HG03342 (cell line): ENCODE data around the gene TP53BP2.
A peak's percentile ranks its signal among the peaks of the same experiment; 100 is the strongest.
"Not testable (repeated sequence)": the region's sequence is repeated elsewhere in the genome, so short reads cannot be mapped to it uniquely, and the experiment has no call there.

ENCODE experiments used
- ATAC-seq: cut with Tn5 transposase; IDR thresholded peaks from one replicate; pipeline ENCODE4 v1.9.1; 2021; ENCODE audit warnings: mild to moderate bottlenecking, moderate library complexity; ENCODE audit not compliant: unreplicated experiment

Gene TP53BP2

GRCh38 chr1:223856386-223856785, 10.6 kb upstream of the TP53BP2 start:
- ATAC-seq: no peak

DNA sequence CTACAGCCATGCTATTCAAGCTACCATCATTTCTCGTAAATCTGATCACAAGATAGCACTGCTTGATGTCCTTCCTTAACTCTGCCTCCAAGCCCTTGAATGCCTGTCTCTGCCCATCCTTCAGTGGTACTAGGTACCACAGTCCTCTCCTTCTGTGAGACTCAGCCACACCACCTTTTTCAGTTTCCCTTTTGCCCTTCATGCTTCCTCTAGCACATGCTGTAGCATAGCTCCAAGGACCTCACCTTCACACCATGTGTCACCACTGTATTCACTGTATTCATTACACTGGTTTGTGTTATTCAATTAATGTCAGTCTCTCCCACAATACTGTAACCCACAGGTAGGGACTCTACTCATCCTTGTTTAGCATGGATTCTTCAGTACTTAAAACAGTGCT, 8.0 kb upstream of the TP53BP2 start:
- no peak for ATAC-seq

DNA sequence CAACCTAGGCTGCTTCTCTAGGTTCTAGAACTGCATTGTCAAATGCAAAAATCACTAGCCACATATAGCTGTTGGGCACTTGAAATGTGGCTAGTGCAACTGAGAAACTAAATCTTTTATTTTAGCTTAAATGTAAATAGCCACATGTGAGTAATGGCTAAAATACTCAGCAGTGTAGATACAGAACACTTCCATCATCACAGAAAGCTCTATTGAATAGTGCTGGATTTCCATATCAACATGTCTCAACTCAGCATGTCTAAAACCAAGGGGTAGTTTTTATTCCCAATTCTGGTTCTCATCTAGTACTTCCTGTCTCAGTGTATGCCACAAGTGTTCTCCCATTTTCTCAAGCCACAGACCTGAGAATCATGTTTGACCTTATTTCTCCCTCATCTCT, 7.5 kb upstream of the TP53BP2 start:
- ATAC-seq: no peak

GRCh38 chr1:223852337-223852736, 6.6 kb upstream of the TP53BP2 start:
- no peak for ATAC-seq

- no peak for ATAC-seq
Measured at GRCh38 chr1:223849352-223850254, 3.9 kb upstream of the TP53BP2 start.

- ATAC-seq: no peak
Measured at GRCh38 chr1:223848536-223848935, 2.8 kb upstream of the TP53BP2 start.

GRCh38 chr1:223847781-223848345, 2.1 kb upstream of the TP53BP2 start:
- ATAC-seq: no peak

DNA sequence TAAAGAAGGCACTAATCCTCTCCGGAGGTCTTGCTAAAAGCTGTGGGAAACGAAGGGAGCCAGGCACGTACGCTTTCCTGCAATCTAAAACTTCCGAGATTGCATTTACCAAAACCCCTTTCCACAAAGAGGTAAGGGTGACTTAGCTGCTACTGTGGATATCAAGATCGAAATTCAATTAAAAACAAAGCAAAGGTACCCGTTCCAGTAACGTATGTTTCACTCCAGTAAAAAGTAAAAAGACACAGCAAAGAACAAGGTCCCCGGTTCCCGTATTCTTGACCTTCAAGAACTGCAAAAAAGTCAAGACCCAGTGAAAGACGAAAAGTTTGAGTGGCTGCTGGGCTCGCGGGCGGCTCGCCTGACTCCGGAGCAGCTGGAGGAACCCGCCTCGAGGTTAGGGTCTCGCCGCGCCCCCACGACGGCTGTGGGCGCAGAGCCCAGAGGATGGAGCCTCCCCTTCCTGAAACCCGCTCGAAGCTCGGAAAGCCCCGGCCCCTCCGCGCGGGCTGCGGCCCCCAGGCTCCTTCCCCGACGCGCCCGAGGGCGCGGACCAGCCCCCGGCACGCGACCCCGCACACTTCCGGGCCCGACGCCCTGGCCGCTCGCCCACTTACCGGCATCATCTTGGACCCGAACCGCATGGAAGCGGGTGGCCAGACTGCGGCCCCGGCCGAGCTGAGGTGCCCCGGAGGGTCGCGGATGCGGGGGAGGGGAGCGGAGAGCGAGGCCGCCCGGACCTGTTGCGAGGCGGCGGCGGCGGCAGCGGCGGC, 524 bp downstream of the TP53BP2 start:
- peak; percentile 26 for ATAC-seq

DNA sequence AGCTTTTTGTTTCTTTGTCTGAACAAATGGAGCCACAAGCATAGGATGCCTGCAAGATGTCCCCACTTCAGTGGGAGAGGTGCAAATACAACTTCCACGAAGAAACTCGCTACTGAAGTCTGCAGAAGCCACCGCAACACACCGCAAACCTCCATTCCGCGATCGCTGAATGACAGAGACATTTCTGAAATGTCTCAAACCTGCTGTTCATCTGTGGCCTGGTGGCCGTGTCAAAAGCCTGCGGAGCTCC, 1.0 kb downstream of the TP53BP2 start:
- ATAC-seq: no peak

DNA sequence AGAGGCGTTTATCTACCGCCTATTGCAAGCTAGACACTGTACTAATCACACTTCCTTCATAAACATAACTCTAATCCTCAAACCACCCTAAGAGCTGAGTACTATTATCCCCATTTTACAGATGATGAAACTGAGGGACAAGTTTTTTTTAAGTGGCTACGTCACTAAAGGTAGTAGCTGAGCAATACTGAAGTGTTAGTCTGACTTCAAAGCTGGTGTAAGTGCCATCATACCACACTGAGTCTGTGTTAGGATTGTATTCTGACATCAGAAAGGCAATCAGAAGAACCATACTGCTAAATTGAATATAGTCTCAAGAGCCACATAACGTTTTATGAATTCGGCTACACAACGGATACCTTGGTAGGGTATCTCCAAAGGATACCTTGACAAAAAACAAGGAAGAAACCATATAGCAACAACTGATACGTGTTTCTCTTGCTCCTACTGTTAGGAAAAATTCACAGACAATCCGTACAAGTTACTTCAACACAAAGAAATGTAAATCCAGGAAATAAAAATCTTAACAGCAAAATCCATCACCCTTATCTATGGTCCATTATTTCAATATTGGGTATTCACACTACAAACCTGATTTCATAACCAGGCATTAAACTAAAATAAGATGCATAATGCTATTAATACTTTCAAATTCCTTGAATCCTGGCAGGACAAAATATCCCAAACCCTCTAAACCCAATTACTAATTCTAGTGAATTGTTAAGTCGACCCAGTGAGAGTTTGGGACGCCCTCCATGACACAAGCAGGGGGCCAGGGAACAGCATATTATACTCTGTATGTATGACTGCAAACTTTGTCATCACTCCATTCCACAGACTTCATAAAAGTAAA, 1.6 kb downstream of the TP53BP2 start:
- ATAC-seq: no peak

DNA sequence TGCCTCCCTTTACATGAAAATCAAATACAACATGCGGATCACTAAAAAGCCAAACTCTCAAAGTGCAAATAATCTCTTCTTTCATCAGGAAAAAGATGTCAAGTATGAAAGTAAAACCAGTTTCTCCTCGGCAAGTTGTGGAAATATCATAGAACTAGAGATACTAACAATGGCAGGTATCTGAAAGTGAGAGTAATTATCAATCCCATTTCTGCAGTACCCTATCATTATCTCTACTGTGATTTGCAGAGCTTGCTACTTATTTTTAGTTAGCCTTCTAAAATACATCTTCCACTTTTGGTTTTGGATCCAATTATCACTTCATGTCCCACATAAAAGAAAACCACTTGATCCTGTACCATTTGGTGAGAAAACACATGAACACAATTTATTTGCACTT, 3.0 kb downstream of the TP53BP2 start:
- no peak for ATAC-seq

GRCh38 chr1:223841977-223842623, 3.6 kb downstream of the TP53BP2 start:
- ATAC-seq: not testable (repeated sequence)

DNA sequence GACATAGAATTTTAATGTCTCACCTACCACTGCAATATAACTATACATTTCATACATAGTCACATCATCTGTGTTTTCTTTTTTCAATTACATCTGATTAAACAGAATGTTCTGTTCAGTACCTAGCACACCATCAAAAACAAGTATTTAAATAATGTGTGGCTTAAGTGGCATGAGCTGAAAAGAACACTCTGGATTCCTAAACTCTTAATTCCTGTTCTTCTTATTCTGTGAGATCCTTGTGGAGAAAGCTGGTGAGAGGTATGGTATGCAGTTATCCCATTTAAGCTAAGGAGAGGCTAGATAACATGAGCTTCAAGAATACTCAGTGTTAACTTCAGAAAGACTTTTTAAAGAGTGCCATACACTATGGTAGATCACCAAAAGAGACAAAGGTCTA, 5.5 kb downstream of the TP53BP2 start:
- ATAC-seq: no peak

DNA sequence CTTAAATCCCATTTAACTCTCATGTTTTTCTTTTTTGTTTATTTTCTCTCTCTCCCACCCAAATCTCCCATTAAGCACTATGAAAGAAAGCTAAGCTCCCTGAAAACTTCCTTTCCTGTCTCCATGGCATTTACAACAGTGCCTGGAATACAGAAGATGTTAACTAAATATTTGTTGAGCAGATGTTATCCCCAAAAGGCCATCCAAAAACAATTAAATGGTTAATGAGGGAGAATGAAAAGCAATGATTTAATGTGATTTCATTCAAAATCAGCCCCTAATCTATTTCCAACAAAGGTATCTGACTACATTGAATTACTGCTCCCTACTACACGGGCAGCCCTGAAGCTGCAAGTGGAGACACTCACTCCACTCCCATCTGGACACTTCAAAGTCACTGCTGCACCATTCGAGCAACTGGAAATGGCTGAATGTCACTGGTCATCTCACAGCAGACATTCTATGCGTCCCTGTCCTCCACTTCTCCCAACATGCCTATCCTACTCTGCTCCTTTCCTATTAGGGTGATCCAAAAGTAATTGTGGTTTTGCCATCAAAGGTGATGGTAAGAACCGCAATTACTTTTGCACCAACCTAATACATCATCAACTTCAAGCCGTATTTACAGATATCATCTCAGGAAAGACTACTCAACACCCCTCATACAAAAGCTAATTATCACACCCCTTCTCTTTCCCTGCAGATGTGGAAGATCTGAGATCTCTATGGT, 7.5 kb downstream of the TP53BP2 start:
- ATAC-seq: no peak

DNA sequence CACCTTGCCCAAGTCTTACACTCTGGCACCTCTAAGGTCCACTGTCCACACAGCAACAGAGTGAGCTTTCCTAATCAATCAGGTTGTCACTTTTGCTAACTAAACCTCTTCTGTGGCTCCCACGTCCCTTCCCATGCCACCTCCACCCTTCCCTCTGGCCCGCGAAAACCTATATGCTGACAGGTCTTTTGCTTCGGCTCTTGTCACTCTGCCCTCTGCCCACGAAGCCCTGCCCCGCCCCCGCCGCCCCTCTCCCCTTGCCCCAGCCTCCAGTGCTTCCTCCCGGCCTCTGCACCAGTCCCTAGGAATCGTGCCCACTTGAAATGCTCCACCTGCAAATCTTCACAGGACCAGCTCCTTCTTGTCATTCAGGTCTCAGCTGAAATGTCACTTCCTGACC, 8.1 kb downstream of the TP53BP2 start:
- ATAC-seq: no peak

GRCh38 chr1:223837206-223837605, 8.5 kb downstream of the TP53BP2 start:
- no peak for ATAC-seq

DNA sequence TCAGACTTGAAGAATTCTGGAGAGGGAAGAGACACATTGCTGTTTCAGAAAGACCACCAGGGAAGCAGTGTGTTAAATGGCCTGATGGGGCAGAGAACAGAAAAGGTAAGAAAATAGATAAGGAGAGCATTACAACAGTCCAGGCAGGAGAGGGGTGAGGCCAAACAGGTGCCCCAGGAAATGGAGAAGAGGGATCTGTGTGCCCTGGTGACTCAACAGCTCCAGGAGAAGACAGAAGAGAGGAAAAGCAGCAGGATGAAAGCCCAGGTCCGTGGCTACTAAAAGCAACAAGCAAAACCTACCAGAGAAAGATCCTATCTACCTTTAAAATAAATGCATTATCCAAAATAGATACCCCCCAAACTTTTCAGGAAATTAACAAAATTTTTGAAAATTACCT, 9.2 kb downstream of the TP53BP2 start:
- no peak for ATAC-seq

DNA sequence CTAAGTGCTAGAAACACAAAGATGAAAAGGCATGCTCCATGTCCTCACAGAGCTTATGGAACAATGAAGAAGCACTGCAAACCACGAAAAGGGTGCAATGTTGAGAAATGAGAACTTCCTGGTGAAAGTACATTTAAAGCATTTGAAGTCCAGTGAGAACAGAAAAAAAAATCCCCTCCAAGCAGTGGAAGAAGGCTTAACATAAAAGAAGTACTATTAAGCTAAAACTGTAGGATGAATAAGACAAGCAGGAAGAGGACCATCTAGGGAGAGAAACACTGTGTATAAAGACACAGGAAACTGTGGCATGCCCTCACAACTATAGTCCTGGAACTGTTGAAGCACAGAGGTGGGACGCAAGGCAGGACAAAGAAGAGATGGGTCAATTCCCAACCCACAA, 10.0 kb downstream of the TP53BP2 start:
- no peak for ATAC-seq

DNA sequence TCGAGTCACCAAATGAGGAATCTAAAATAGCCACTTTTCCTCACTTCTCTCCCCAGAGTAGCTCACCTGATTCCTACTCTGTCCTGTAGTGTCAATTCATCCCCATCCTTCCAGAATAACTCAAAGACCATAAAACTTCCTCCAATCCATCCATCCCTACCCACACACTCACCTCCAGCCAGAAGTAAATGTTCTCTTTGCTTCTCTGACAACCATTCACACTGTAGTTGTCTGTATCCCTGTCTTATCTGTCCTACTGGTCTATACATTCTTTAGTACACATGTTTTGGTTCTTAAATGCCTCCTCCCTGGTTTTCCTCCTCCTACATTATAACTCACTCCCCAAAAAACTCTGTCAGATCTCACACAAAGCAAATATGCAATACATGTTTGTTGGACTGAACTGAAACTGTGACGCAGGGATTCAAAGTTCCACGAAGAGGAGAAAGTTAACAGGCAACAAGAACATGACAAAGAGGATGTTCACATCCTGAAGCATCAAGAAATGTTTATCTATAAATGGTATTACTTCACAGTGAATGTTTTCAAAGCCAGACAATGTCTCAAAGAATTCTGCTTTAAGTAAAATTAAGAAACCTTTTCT, 11.0 kb downstream of the TP53BP2 start:
- ATAC-seq: no peak

DNA sequence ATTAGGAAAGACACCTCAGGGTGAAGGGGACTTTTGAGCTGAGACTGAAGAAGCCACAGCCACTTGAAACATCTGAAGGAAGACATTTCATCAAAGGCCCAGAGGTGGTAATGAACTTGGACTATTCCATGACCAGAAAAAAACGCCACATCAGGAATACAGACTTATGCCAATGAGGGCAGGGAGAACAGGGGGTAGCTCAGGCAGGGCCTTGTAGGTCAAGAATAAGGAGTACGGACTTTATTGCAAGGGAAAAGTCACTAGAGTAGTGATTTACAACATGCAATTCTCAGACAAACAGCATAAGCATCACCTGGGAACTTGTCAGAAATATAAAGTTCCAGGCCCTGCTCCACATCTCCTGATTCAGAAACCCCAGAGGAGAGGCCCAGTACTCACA, 11.8 kb downstream of the TP53BP2 start:
- ATAC-seq: no peak
